Measurements from ENCODE around the gene PPP2R2B.
"Not testable (repeated sequence)": the region's sequence is repeated elsewhere in the genome, so short reads cannot be mapped to it uniquely, and the experiment has no call there.

PPP2R2B gene

GRCh38 chr5:146734936-146735577, 143.5 kb downstream of the PPP2R2B start:
- no peak overlapping the region for H3K27ac ChIP-seq (ENCODE audit: low read depth, low read length)
- H3K4me3 ChIP-seq (ENCODE audit: low read depth, low read length), result no peak overlapping the region
- peaks cover 11% of the 10 kb centered on the region for H3K9me3 ChIP-seq (ENCODE audit: control insufficient read depth, insufficient read depth, low read length)
- H3K36me3 ChIP-seq (ENCODE audit: control insufficient read depth, insufficient read depth, low read length), result 0 out of 2 replicates have a peak, but pooled peaks cover 3% of the 10 kb centered on the region
- no peak overlapping the region for H3K9ac ChIP-seq (ENCODE audit: low read depth, low read length)
- H3K4me1 ChIP-seq (ENCODE audit: control insufficient read depth, insufficient read depth, low read length), result peaks cover 20% of the 10 kb centered on the region
- no peaks in the 10 kb centered on the region for H3K27me3 ChIP-seq (ENCODE audit: control insufficient read depth, insufficient read depth, low read length)

GRCh38 chr5:146732962-146733361, 145.6 kb downstream of the PPP2R2B start:
- 0 out of 2 replicates have a peak, but pooled peaks cover 3% of the 10 kb centered on the region for H3K36me3 ChIP-seq (ENCODE audit: control insufficient read depth, insufficient read depth, low read length)
- H3K4me3 ChIP-seq (ENCODE audit: low read depth, low read length), result no peak overlapping the region
- no peak overlapping the region for H3K9ac ChIP-seq (ENCODE audit: low read depth, low read length)
- peak overlapping the region; percentile 88 for H3K27ac ChIP-seq (ENCODE audit: low read depth, low read length)
- peaks cover 31% of the 10 kb centered on the region for H3K9me3 ChIP-seq (ENCODE audit: control insufficient read depth, insufficient read depth, low read length)
- H3K4me1 ChIP-seq (ENCODE audit: control insufficient read depth, insufficient read depth, low read length), result peaks cover 20% of the 10 kb centered on the region
- no peaks in the 10 kb centered on the region for H3K27me3 ChIP-seq (ENCODE audit: control insufficient read depth, insufficient read depth, low read length)

- Histone ChIP-seq H3K9me3 (ENCODE audit: control insufficient read depth, insufficient read depth, low read length) (peaks cover 34% of the 10 kb centered on the region), H3K27me3 (ENCODE audit: control insufficient read depth, insufficient read depth, low read length) (no peaks in the 10 kb centered on the region), H3K4me3 (ENCODE audit: low read depth, low read length) (no peak overlapping the region; the same call in 1 of the 2 replicates), H3K9ac (ENCODE audit: low read depth, low read length) (no peak overlapping the region), H3K4me1 (ENCODE audit: control insufficient read depth, insufficient read depth, low read length) (peaks cover 20% of the 10 kb centered on the region), H3K36me3 (ENCODE audit: control insufficient read depth, insufficient read depth, low read length) (0 out of 2 replicates have a peak, but pooled peaks cover 3% of the 10 kb centered on the region), H3K27ac (ENCODE audit: low read depth, low read length) (peak overlapping the region; percentile 88)
These were observed 146.5 kb downstream of the PPP2R2B start for GRCh38 chr5:146731909-146732659.

GRCh38 chr5:146728746-146729145, 149.8 kb downstream of the PPP2R2B start:
- H3K4me3 ChIP-seq (ENCODE audit: low read depth, low read length); H3K36me3 ChIP-seq (ENCODE audit: control insufficient read depth, insufficient read depth, low read length); H3K27ac ChIP-seq (ENCODE audit: low read depth, low read length); H3K9ac ChIP-seq (ENCODE audit: low read depth, low read length); H3K27me3 ChIP-seq (ENCODE audit: control insufficient read depth, insufficient read depth, low read length): not testable (repeated sequence)
- peaks cover 34% of the 10 kb centered on the region for H3K9me3 ChIP-seq (ENCODE audit: control insufficient read depth, insufficient read depth, low read length)
- H3K4me1 ChIP-seq (ENCODE audit: control insufficient read depth, insufficient read depth, low read length), result peaks cover 27% of the 10 kb centered on the region

- Histone ChIP-seq H3K9me3 (ENCODE audit: control insufficient read depth, insufficient read depth, low read length) (peaks cover 34% of the 10 kb centered on the region), H3K9ac (ENCODE audit: low read depth, low read length) (no peak overlapping the region)
These were observed 151.7 kb downstream of the PPP2R2B start for GRCh38 chr5:146726891-146727290.

GRCh38 chr5:146726020-146726419, 152.5 kb downstream of the PPP2R2B start:
- 0 out of 2 replicates have a peak, but pooled peaks cover 1% of the 10 kb centered on the region for H3K36me3 ChIP-seq (ENCODE audit: control insufficient read depth, insufficient read depth, low read length)

More at GRCh38 chr5:146726891-146727290, 151.7 kb downstream of the PPP2R2B start:
- Histone ChIP-seq H3K4me1 (ENCODE audit: control insufficient read depth, insufficient read depth, low read length) (peaks cover 14% of the 10 kb centered on the region), H3K36me3 (ENCODE audit: control insufficient read depth, insufficient read depth, low read length) (0 out of 2 replicates have a peak, but pooled peaks cover 3% of the 10 kb centered on the region), H3K27ac (ENCODE audit: low read depth, low read length) (no peak overlapping the region), H3K4me3 (ENCODE audit: low read depth, low read length) (no peak overlapping the region), H3K27me3 (ENCODE audit: control insufficient read depth, insufficient read depth, low read length) (no peaks in the 10 kb centered on the region)

GRCh38 chr5:146725025-146725424, 153.5 kb downstream of the PPP2R2B start:
- Histone ChIP-seq H3K4me1 (ENCODE audit: control insufficient read depth, insufficient read depth, low read length) (peaks cover 7% of the 10 kb centered on the region), H3K9me3 (ENCODE audit: control insufficient read depth, insufficient read depth, low read length) (peaks cover 23% of the 10 kb centered on the region), H3K36me3 (ENCODE audit: control insufficient read depth, insufficient read depth, low read length) (no peaks in the 10 kb centered on the region), H3K27ac (ENCODE audit: low read depth, low read length) (no peak overlapping the region), H3K27me3 (ENCODE audit: control insufficient read depth, insufficient read depth, low read length) (no peaks in the 10 kb centered on the region), H3K9ac (ENCODE audit: low read depth, low read length) (no peak overlapping the region), H3K4me3 (ENCODE audit: low read depth, low read length) (no peak overlapping the region)

More at GRCh38 chr5:146726020-146726419, 152.5 kb downstream of the PPP2R2B start:
- H3K27ac ChIP-seq (ENCODE audit: low read depth, low read length), result no peak overlapping the region
- H3K27me3 ChIP-seq (ENCODE audit: control insufficient read depth, insufficient read depth, low read length), result no peaks in the 10 kb centered on the region
- H3K9me3 ChIP-seq (ENCODE audit: control insufficient read depth, insufficient read depth, low read length), result peaks cover 33% of the 10 kb centered on the region
- H3K9ac ChIP-seq (ENCODE audit: low read depth, low read length), result no peak overlapping the region
- H3K4me3 ChIP-seq (ENCODE audit: low read depth, low read length), result no peak overlapping the region
- peaks cover 7% of the 10 kb centered on the region for H3K4me1 ChIP-seq (ENCODE audit: control insufficient read depth, insufficient read depth, low read length)

GRCh38 chr5:146722361-146722779, 156.2 kb downstream of the PPP2R2B start:
- H3K4me1 ChIP-seq (ENCODE audit: control insufficient read depth, insufficient read depth, low read length), result peaks cover 7% of the 10 kb centered on the region
- no peaks in the 10 kb centered on the region for H3K9me3 ChIP-seq (ENCODE audit: control insufficient read depth, insufficient read depth, low read length)
- no peaks in the 10 kb centered on the region for H3K36me3 ChIP-seq (ENCODE audit: control insufficient read depth, insufficient read depth, low read length)
- H3K4me3 ChIP-seq (ENCODE audit: low read depth, low read length), result no peak overlapping the region
- H3K9ac ChIP-seq (ENCODE audit: low read depth, low read length), result no peak overlapping the region
- no peaks in the 10 kb centered on the region for H3K27me3 ChIP-seq (ENCODE audit: control insufficient read depth, insufficient read depth, low read length)
- H3K27ac ChIP-seq (ENCODE audit: low read depth, low read length), result no peak overlapping the region

GRCh38 chr5:146721073-146721815, 157.3 kb downstream of the PPP2R2B start:
- no peaks in the 10 kb centered on the region for H3K4me1 ChIP-seq (ENCODE audit: control insufficient read depth, insufficient read depth, low read length)
- no peaks in the 10 kb centered on the region for H3K9me3 ChIP-seq (ENCODE audit: control insufficient read depth, insufficient read depth, low read length)
- no peaks in the 10 kb centered on the region for H3K36me3 ChIP-seq (ENCODE audit: control insufficient read depth, insufficient read depth, low read length)
- no peak overlapping the region for H3K9ac ChIP-seq (ENCODE audit: low read depth, low read length)
- no peak overlapping the region for H3K27ac ChIP-seq (ENCODE audit: low read depth, low read length)
- H3K27me3 ChIP-seq (ENCODE audit: control insufficient read depth, insufficient read depth, low read length), result no peaks in the 10 kb centered on the region
- H3K4me3 ChIP-seq (ENCODE audit: low read depth, low read length), result no peak overlapping the region

- Histone ChIP-seq H3K9ac (ENCODE audit: low read depth, low read length) (no peak overlapping the region), H3K9me3 (ENCODE audit: control insufficient read depth, insufficient read depth, low read length) (no peaks in the 10 kb centered on the region), H3K4me1 (ENCODE audit: control insufficient read depth, insufficient read depth, low read length) (no peaks in the 10 kb centered on the region), H3K4me3 (ENCODE audit: low read depth, low read length) (no peak overlapping the region), H3K27ac (ENCODE audit: low read depth, low read length) (no peak overlapping the region), H3K36me3 (ENCODE audit: control insufficient read depth, insufficient read depth, low read length) (no peaks in the 10 kb centered on the region), H3K27me3 (ENCODE audit: control insufficient read depth, insufficient read depth, low read length) (no peaks in the 10 kb centered on the region)
These were observed 158.4 kb downstream of the PPP2R2B start for GRCh38 chr5:146720107-146720506.
